Measurements from ENCODE around the gene TSPAN5.

The TSPAN5 gene

GRCh38 chr4:98539741-98540140 is 118.7 kb downstream of the TSPAN5 start (continued):
- TF ChIP-seq ZBTB49 (tag by site-specific recombination; IDR thresholded peaks at IDR 0.05; ENCODE audit: low read depth) (no peak), ZNF513 (tag by site-specific recombination; IDR thresholded peaks at IDR 0.05) (no peak), KLF16 (tag by site-specific recombination; IDR thresholded peaks at IDR 0.05) (no peak)

GRCh38 chr4:98539299-98539698 is 119.1 kb downstream of the TSPAN5 start:
- CTCF ChIA-PET, result interaction anchor here (0.6 kb wide), 1 partner anchor 426 kb away, joined by 5 read pairs; no protein-coding TSS in a partner anchor
- POLR2A ChIA-PET, result no interaction called here
- Histone ChIP-seq H3K27ac (ENCODE audit: extremely low read depth, low read depth, low read length) (no peak overlapping the region), H3K4me3 (ENCODE audit: low read depth, low read length) (no peak overlapping the region), H3K4me1 (ENCODE audit: control insufficient read depth, insufficient read depth, low read length) (no peaks in the 10 kb centered on the region), H3K36me3 (ENCODE audit: control insufficient read depth in 2 of 2, insufficient read depth in 1 of 2, low read length in 2 of 2) (no peaks in the 10 kb centered on the region), H3K9me3 (ENCODE audit: control insufficient read depth, insufficient read depth, low read depth, low read length) (no peaks in the 10 kb centered on the region)
- TF ChIP-seq ZXDB (tag by site-specific recombination; IDR thresholded peaks at IDR 0.05), result no peak

- POLR2A ChIA-PET, result no interaction called here
- CTCF ChIA-PET, result interaction anchor here (0.6 kb wide), 1 partner anchor 861 kb away, joined by 3 read pairs; no protein-coding TSS in a partner anchor
These were observed 121.8 kb downstream of the TSPAN5 start for GRCh38 chr4:98536631-98537030.

More at GRCh38 chr4:98536631-98537030, 121.8 kb downstream of the TSPAN5 start:
- no peak for TF ChIP-seq ZFP37 (tag by site-specific recombination; IDR thresholded peaks at IDR 0.05)
- no peak for TF ChIP-seq ZNF214 (tag by site-specific recombination; IDR thresholded peaks at IDR 0.05; ENCODE audit: borderline replicate concordance)
- TF ChIP-seq ZNF280C (tag by site-specific recombination; IDR thresholded peaks at IDR 0.05), result no peak
- no peak for TF ChIP-seq ZNF433 (tag by site-specific recombination; IDR thresholded peaks at IDR 0.05; ENCODE audit: low read depth)
- no peak for TF ChIP-seq ZNF488 (tag by site-specific recombination; IDR thresholded peaks at IDR 0.05)
- no peak for TF ChIP-seq ZNF791 (tag by site-specific recombination; IDR thresholded peaks at IDR 0.05)
- no peak for TF ChIP-seq ZNF169 (tag by site-specific recombination; IDR thresholded peaks at IDR 0.05)
- no peak for TF ChIP-seq ZNF16 (tag by site-specific recombination; IDR thresholded peaks at IDR 0.05; ENCODE audit: low read depth)
- TF ChIP-seq GFI1B (tag by site-specific recombination; IDR thresholded peaks at IDR 0.05), result no peak
- no peak for TF ChIP-seq PRDM4 (tag by site-specific recombination; IDR thresholded peaks at IDR 0.05)
- TF ChIP-seq ZNF398 (tag by site-specific recombination; IDR thresholded peaks at IDR 0.05), result no peak
- TF ChIP-seq KLF1 (tag by site-specific recombination; IDR thresholded peaks at IDR 0.05), result no peak
- no peak for TF ChIP-seq ZNF621 (tag by site-specific recombination; IDR thresholded peaks at IDR 0.05)
- TF ChIP-seq ZNF626 (tag by site-specific recombination; IDR thresholded peaks at IDR 0.05), result no peak
- no peak for TF ChIP-seq MZF1 (tag by site-specific recombination; IDR thresholded peaks at IDR 0.05; ENCODE audit: borderline replicate concordance)
- TF ChIP-seq ZNF768 (tag by site-specific recombination; IDR thresholded peaks at IDR 0.05), result no peak
- Histone ChIP-seq H3K36me3 (ENCODE audit: control insufficient read depth in 2 of 2, insufficient read depth in 1 of 2, low read length in 2 of 2) (no peaks in the 10 kb centered on the region), H3K27ac (ENCODE audit: extremely low read depth, low read depth, low read length) (no peak overlapping the region), H3K9me3 (ENCODE audit: control insufficient read depth, insufficient read depth, low read depth, low read length) (no peaks in the 10 kb centered on the region), H3K4me3 (ENCODE audit: low read depth, low read length) (no peak overlapping the region), H3K4me1 (ENCODE audit: control insufficient read depth, insufficient read depth, low read length) (no peaks in the 10 kb centered on the region)

All from HEK293 (cell line).